ENCODE results near the gene RXRA. TPM values are rescaled to one million over a fixed set of nuclear protein-coding genes. Genes with fewer than 3 reads are reported as not detected.

Gene RXRA
- total RNA-seq, 1 donor from 2014 or later = 85.7 TPM

- intact Hi-C loops (cut with DNase I) = no loop called here
- Histone ChIP-seq H3K4me3 (no peak overlapping the region), H3K9me3 (no peaks in the 10 kb centered on the region), H3K27me3 (ENCODE audit: low read depth) (no peaks in the 10 kb centered on the region), H3K36me3 (no peaks in the 10 kb centered on the region), H3K4me1 (no peaks in the 10 kb centered on the region), H3K27ac (no peak overlapping the region)
- ATAC-seq (no peak), DNase-seq (no peak)
- TF ChIP-seq CTCF (IDR thresholded peaks at IDR 0.05) = no peak
These were observed 42.5 kb upstream of the RXRA start for GRCh38 chr9:134283692-134284265.

- Histone ChIP-seq H3K9me3 (no peaks in the 10 kb centered on the region), H3K27ac (no peak overlapping the region), H3K27me3 (ENCODE audit: low read depth) (no peaks in the 10 kb centered on the region), H3K4me3 (no peak overlapping the region), H3K36me3 (no peaks in the 10 kb centered on the region), H3K4me1 (no peaks in the 10 kb centered on the region)
- TF ChIP-seq CTCF (IDR thresholded peaks at IDR 0.05) = no peak
- intact Hi-C loops (cut with DNase I) = no loop called here
- ATAC-seq (no peak), DNase-seq (no peak)
These were observed 42.0 kb upstream of the RXRA start for GRCh38 chr9:134284273-134284672.

GRCh38 chr9:134284741-134285140, 41.5 kb upstream of the RXRA start:
- Histone ChIP-seq H3K9me3 (no peaks in the 10 kb centered on the region), H3K27me3 (ENCODE audit: low read depth) (no peaks in the 10 kb centered on the region), H3K27ac (no peak overlapping the region), H3K4me1 (no peaks in the 10 kb centered on the region), H3K4me3 (no peak overlapping the region), H3K36me3 (no peaks in the 10 kb centered on the region)
- DNase-seq (no peak), ATAC-seq (no peak)
- intact Hi-C loops (cut with DNase I) = no loop called here
- no peak for TF ChIP-seq CTCF (IDR thresholded peaks at IDR 0.05)

DNA sequence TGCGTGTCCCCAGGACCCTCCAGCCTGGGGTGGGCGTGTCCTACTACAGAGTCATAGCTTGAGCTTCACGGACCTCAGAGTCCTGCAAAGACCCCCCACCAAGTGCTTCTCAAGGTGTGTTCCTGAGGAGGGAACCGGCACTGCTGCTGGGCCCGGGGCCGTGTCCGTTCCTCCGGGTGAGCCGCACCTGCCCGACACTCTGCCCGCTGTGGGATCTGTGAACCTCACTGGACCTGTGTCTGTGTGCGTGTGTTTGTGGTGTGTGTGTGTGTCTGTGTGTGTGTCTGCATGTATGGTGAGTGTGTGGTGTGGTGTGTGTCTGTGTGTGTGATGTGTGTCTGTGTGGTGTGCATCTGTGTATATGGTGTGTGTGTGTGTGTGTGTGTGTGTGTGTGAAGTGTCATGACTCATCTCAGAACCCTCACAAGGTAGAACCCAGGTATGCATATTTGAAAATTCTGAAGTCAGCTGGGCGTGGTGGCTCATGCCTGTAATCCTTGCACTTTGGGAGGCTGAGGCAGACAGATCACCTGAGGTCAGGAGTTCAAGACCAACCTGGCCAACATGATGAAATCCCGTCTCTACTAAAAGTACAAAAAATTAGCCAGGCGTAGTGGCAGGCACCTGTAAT, 40.9 kb upstream of the RXRA start:
- H3K27me3 ChIP-seq (ENCODE audit: low read depth) = no peaks in the 10 kb centered on the region
- H3K9me3 ChIP-seq = no peaks in the 10 kb centered on the region
- no peak overlapping the region for H3K4me3 ChIP-seq
- no peak for DNase-seq
- no peak for ATAC-seq
- no peak overlapping the region for H3K27ac ChIP-seq
- H3K36me3 ChIP-seq = no peaks in the 10 kb centered on the region
- H3K4me1 ChIP-seq = no peaks in the 10 kb centered on the region
- intact Hi-C loops (cut with DNase I) = no loop called here
- TF ChIP-seq CTCF (IDR thresholded peaks at IDR 0.05) = no peak

GRCh38 chr9:134286471-134287245, 39.6 kb upstream of the RXRA start:
- Histone ChIP-seq H3K9me3 (no peaks in the 10 kb centered on the region), H3K36me3 (no peaks in the 10 kb centered on the region), H3K4me1 (no peaks in the 10 kb centered on the region), H3K4me3 (no peak overlapping the region), H3K27ac (no peak overlapping the region), H3K27me3 (ENCODE audit: low read depth) (no peaks in the 10 kb centered on the region)
- intact Hi-C loops (cut with DNase I) = no loop called here
- no peak for TF ChIP-seq CTCF (IDR thresholded peaks at IDR 0.05)
- DNase-seq (no peak), ATAC-seq (no peak)

Measured in lower lobe of right lung (tissue), 2 donors.